Ishikawa (cell line): Measurements from ENCODE around the gene CACNA2D4.

Source experiments
- RAD21 ChIP-seq: IDR thresholded peaks from 2 replicates; pipeline ENCODE4 v1.6.1; 2012; ENCODE audit warnings: low read depth
- REST ChIP-seq: IDR thresholded peaks from 2 replicates; pipeline ENCODE4 v1.6.1; 2012; ENCODE audit warnings: low read depth, mild to moderate bottlenecking

- TF ChIP-seq RAD21 (no peak), REST (no peak)
Observed at GRCh38 chr12:1844223-1844622, 74.2 kb downstream of the CACNA2D4 start.
